ENCODE results near the gene MMEL1.
"Not testable (repeated sequence)": the region's sequence is repeated elsewhere in the genome, so short reads cannot be mapped to it uniquely, and the experiment has no call there.

MMEL1 gene

GRCh38 chr1:2632561-2633361 lies at the start of gene MMEL1:
Gene MMEL1 (minus strand): TSS chr1:2633016. CDS start chr1:2629484, 3,532 bp downstream.
- TF ChIP-seq ZFX (IDR thresholded peaks at IDR 0.05) (no peak), CTCF (conservative IDR thresholded peaks at IDR 0.05) (no peak)
- H3K27ac ChIP-seq, result no peak within 1 kb of the TSS

GRCh38 chr1:2676726-2677125 lies 43.9 kb upstream of the MMEL1 start:
- H3K27ac ChIP-seq, result not testable (repeated sequence)

- H3K27ac ChIP-seq, result not testable (repeated sequence)
Measured at GRCh38 chr1:2671656-2672055, 38.8 kb upstream of the MMEL1 start.

GRCh38 chr1:2659806-2660205 lies 27.0 kb upstream of the MMEL1 start:
- H3K27ac ChIP-seq, result not testable (repeated sequence)

- not testable (repeated sequence) for H3K27ac ChIP-seq
Measured at GRCh38 chr1:2657909-2658308, 25.1 kb upstream of the MMEL1 start.

- not testable (repeated sequence) for H3K27ac ChIP-seq
Measured at GRCh38 chr1:2657124-2657523, 24.3 kb upstream of the MMEL1 start.

- not testable (repeated sequence) for H3K27ac ChIP-seq
Measured at GRCh38 chr1:2655598-2656434, 23.0 kb upstream of the MMEL1 start.

GRCh38 chr1:2654443-2654948 lies 21.7 kb upstream of the MMEL1 start:
- not testable (repeated sequence) for H3K27ac ChIP-seq

- not testable (repeated sequence) for H3K27ac ChIP-seq
Measured at GRCh38 chr1:2653741-2654442, 21.1 kb upstream of the MMEL1 start.

GRCh38 chr1:2652926-2653571 lies 20.2 kb upstream of the MMEL1 start:
- H3K27ac ChIP-seq, result not testable (repeated sequence)

GRCh38 chr1:2652152-2652925 lies 19.5 kb upstream of the MMEL1 start:
- H3K27ac ChIP-seq, result not testable (repeated sequence)

- TF ChIP-seq CTCF (conservative IDR thresholded peaks at IDR 0.05) (no peak), ZFX (IDR thresholded peaks at IDR 0.05) (no peak)
- no peak overlapping the region for H3K27ac ChIP-seq
Measured at GRCh38 chr1:2650967-2651645, 18.3 kb upstream of the MMEL1 start.

All from C4-2B (cell line).